Mesenchymal stem cell (in vitro differentiated cells and primary cell): ENCODE measurements around the gene P3H4.
A peak's percentile ranks its signal among the peaks of the same experiment; 100 is the strongest.

ENCODE experiments used
- DNase-seq: peaks from one replicate; pipeline ENCODE4 v3.0.0-alpha.2; 2013
- H2AFZ ChIP-seq: one replicate; pipeline ENCODE4 v1.6.1; 2013; ENCODE audit warnings: low read depth, mild to moderate bottlenecking, control low read depth, inconsistent platforms, low read length, moderate library complexity
- H2AK5ac ChIP-seq: 2 replicates; pipeline ENCODE4 v1.6.1; 2013; ENCODE audit warnings: low read length, moderate library complexity, mild to moderate bottlenecking, inconsistent platforms; ENCODE audit not compliant: severe bottlenecking
- H2BK120ac ChIP-seq: one replicate; pipeline ENCODE4 v1.6.1; 2013; ENCODE audit warnings: low read depth, mild to moderate bottlenecking, inconsistent platforms, low read length, moderate library complexity
- H2BK12ac ChIP-seq, 2 experiments: one replicate each; pipeline ENCODE4 v1.6.1; 2013; ENCODE audit warnings: inconsistent platforms in 2 of 2, low read length in 2 of 2, mild to moderate bottlenecking in 2 of 2, moderate library complexity in 2 of 2, control low read depth in 1 of 2
- H2BK15ac ChIP-seq: one replicate; pipeline ENCODE4 v1.6.1; 2013; ENCODE audit warnings: mild to moderate bottlenecking, low read depth, inconsistent platforms; ENCODE audit not compliant: poor library complexity, severe bottlenecking
- H2BK5ac ChIP-seq: 2 replicates; pipeline ENCODE4 v1.6.1; 2013; ENCODE audit warnings: low read depth, mild to moderate bottlenecking, low read length, control low read depth, inconsistent platforms; ENCODE audit not compliant: poor library complexity, severe bottlenecking
- H3K14ac ChIP-seq, 2 experiments: one replicate each; pipeline ENCODE4 v1.6.1; 2013; ENCODE audit warnings: inconsistent platforms in 2 of 2, low read length in 2 of 2, control low read depth in 1 of 2, mild to moderate bottlenecking in 1 of 2, moderate library complexity in 1 of 2
- H3K18ac ChIP-seq, 2 experiments: one replicate each; pipeline ENCODE4 v1.6.1; 2013; ENCODE audit warnings: inconsistent platforms in 2 of 2, low read length in 2 of 2, control low read depth in 1 of 2, low read depth in 1 of 2, mild to moderate bottlenecking in 1 of 2
- H3K23ac ChIP-seq, 2 experiments: one replicate each; pipeline ENCODE4 v1.6.1; 2013; ENCODE audit warnings: inconsistent platforms in 2 of 2, low read length in 2 of 2, mild to moderate bottlenecking in 2 of 2, moderate library complexity in 2 of 2, control low read depth in 1 of 2
- H3K27ac ChIP-seq: 2 replicates; pipeline ENCODE4 v1.5.1; 2013; ENCODE audit warnings: mild to moderate bottlenecking, moderate library complexity, low read length, control low read depth, inconsistent platforms; ENCODE audit not compliant: poor library complexity, severe bottlenecking
- H3K27me3 ChIP-seq, 2 experiments: 2 replicates each; pipeline versions ENCODE4 v1.6.1 to v1.7.0; 2013; ENCODE audit warnings: low read length in 2 of 2, mild to moderate bottlenecking in 2 of 2, moderate library complexity in 2 of 2, control low read depth in 1 of 2, inconsistent platforms in 1 of 2; ENCODE audit not compliant: control insufficient read depth in 1 of 2, insufficient read depth in 1 of 2
- H3K36me3 ChIP-seq, 2 experiments: 2 replicates each; pipeline versions ENCODE4 v1.6.1 to v1.7.0; 2013; ENCODE audit warnings: low read length in 2 of 2, control low read depth in 1 of 2, inconsistent platforms in 1 of 2, low read depth in 1 of 2, mild to moderate bottlenecking in 1 of 2; ENCODE audit not compliant: insufficient read depth in 2 of 2, control insufficient read depth in 1 of 2
- H3K4ac ChIP-seq, 2 experiments: one replicate each; pipeline ENCODE4 v1.6.1; 2013; ENCODE audit warnings: inconsistent platforms in 2 of 2, low read length in 2 of 2, mild to moderate bottlenecking in 2 of 2, moderate library complexity in 2 of 2, control low read depth in 1 of 2, low read depth in 1 of 2
- H3K4me1 ChIP-seq: 2 replicates; pipeline ENCODE4 v1.6.1; 2013; ENCODE audit warnings: low read depth, low read length, control low read depth; ENCODE audit not compliant: control insufficient read depth, insufficient read depth
- H3K4me2 ChIP-seq: 2 replicates; pipeline ENCODE4 v1.6.1; 2013; ENCODE audit warnings: low read length, mild to moderate bottlenecking, inconsistent platforms; ENCODE audit not compliant: poor library complexity, severe bottlenecking
- H3K4me3 ChIP-seq, 2 experiments: 2 replicates each; pipeline versions ENCODE4 v1.5.1 to v1.7.0; 2013; ENCODE audit warnings: low read length in 2 of 2, mild to moderate bottlenecking in 2 of 2, control low read depth in 1 of 2, low read depth in 1 of 2; ENCODE audit not compliant: insufficient read depth in 1 of 2
- H3K79me1 ChIP-seq: replicated peaks from 2 replicates; pipeline ENCODE4 v1.6.1; 2013; ENCODE audit warnings: mild to moderate bottlenecking, control low read depth, low read length, inconsistent platforms; ENCODE audit not compliant: poor library complexity, severe bottlenecking
- H3K9ac ChIP-seq: 2 replicates; pipeline ENCODE4 v1.7.0; 2013; ENCODE audit warnings: mild to moderate bottlenecking, low read length, moderate library complexity
- H3K9me3 ChIP-seq: 2 replicates; pipeline ENCODE4 v1.7.0; 2013; ENCODE audit warnings: mild to moderate bottlenecking, low read length; ENCODE audit not compliant: control insufficient read depth
- H4K8ac ChIP-seq: one replicate; pipeline ENCODE4 v1.6.1; 2013; ENCODE audit warnings: inconsistent platforms, mild to moderate bottlenecking, low read length, moderate library complexity
- H4K91ac ChIP-seq: one replicate; pipeline ENCODE4 v1.6.1; 2013; ENCODE audit warnings: mild to moderate bottlenecking, low read length, inconsistent platforms
- WGBS: methylation state at CpG from one replicate; pipeline ENCODE4 v1.1.7; 2013; ENCODE audit warnings: mixed read lengths; 5-methylcytosine and 5-hydroxymethylcytosine counted together

The P3H4 gene

DNA sequence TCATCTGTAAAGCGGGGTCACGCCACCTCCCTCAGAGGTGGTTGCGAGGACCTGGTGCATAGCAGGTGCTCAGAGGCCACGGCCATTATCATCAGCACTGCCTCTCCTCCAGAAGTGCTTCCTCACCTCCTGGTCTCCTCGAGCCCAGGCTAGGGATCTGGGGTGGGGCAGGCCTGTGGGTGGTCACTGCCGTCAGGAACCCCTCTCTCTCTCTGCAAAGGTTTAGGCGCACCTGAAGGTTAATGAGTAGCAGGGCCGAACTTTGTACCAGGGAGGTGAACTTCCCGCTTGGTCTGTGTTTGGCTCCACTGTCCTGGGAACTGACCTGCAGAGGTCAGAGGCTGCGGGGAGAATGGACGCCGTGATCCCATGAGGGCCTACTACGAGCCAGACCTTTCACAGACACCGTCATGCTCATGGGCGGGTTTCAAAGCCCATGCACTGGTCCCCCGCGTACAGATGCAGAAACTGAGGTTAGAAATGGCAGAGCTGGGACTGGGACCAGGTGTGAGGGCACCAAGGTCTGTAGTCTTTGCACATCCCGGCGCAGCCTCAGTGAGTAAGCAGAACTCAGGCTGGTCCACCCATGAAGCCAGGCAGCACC is 39.1 kb downstream of the P3H4 start:
- Histone ChIP-seq H3K14ac (peak overlapping the region in 1 of 2 experiments; percentile 68), H2AFZ (no peak overlapping the region), H3K9ac (no peak overlapping the region), H3K79me1 (peaks cover 25% of the 10 kb centered on the region), H3K18ac (peak overlapping the region; percentile 50 to 86), H4K8ac (peak overlapping the region; percentile 59), H3K4me1 (peaks cover 63% of the 10 kb centered on the region), H3K4me2 (peak overlapping the region; percentile 31), H3K9me3 (no peaks in the 10 kb centered on the region), H3K36me3 (peaks cover 0 to 82% of the 10 kb centered on the region in 2 experiments), H3K4ac (peak overlapping the region; percentile 5 to 74), H3K27me3 (peaks cover 0 to 13% of the 10 kb centered on the region in 2 experiments), H4K91ac (peak overlapping the region; percentile 48), H2BK5ac (peak overlapping the region; percentile 83), H3K27ac (peak overlapping the region; percentile 92), H3K4me3 (no peak overlapping the region), H2AK5ac (peak overlapping the region; percentile 97), H2BK120ac (no peak overlapping the region), H2BK12ac (peak overlapping the region; percentile 14 to 87), H3K23ac (peak overlapping the region in 1 of 2 experiments; percentile 23), H2BK15ac (no peak overlapping the region)
- no peak for DNase-seq
- 92% methylated on average over 19 of the region's 19 CpGs for WGBS

DNA sequence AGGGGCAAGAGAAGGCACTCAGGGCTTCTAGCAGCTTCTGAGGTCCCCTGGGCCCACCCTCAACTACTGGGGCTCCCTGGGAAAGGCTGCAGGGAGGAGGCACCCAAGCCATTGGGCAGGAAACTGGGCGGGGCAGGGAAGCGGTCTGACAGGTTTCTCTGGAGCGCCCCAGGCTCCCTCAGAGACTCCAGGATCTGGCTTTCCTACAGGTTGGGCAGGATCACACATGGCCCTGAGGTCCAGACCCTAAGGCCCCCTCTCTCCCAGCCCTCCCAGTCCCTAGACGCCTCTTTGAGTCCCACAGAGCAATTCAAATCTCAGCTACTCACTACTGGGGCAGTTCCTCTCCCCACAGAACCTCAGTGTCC is 39.5 kb downstream of the P3H4 start:
- Histone ChIP-seq H3K27ac (peak overlapping the region; percentile 92), H3K27me3 (peaks cover 0 to 13% of the 10 kb centered on the region in 2 experiments), H3K36me3 (peaks cover 0 to 87% of the 10 kb centered on the region in 2 experiments), H2BK120ac (no peak overlapping the region), H3K18ac (no peak overlapping the region), H3K4ac (peak overlapping the region in 1 of 2 experiments; percentile 30), H3K4me3 (no peak overlapping the region), H3K4me1 (peaks cover 60% of the 10 kb centered on the region), H2AK5ac (peak overlapping the region; percentile 97), H2BK12ac (peak overlapping the region in 1 of 2 experiments; percentile 65), H3K14ac (no peak overlapping the region), H2BK5ac (no peak overlapping the region), H2AFZ (no peak overlapping the region), H3K79me1 (peaks cover 27% of the 10 kb centered on the region), H4K8ac (peak overlapping the region; percentile 32), H4K91ac (peak overlapping the region; percentile 74), H3K9ac (no peak overlapping the region), H3K9me3 (no peaks in the 10 kb centered on the region), H2BK15ac (no peak overlapping the region), H3K23ac (no peak overlapping the region), H3K4me2 (no peak overlapping the region)
- no peak for DNase-seq
- 100% methylated on average over 4 of the region's 4 CpGs for WGBS

GRCh38 chr17:41771389-41772206 is 40.2 kb downstream of the P3H4 start:
- H3K4me1 ChIP-seq, result peaks cover 55% of the 10 kb centered on the region
- peaks cover 0 to 13% of the 10 kb centered on the region in 2 experiments for H3K27me3 ChIP-seq
- no peak overlapping the region for H3K4me3 ChIP-seq
- H3K23ac ChIP-seq, result no peak overlapping the region
- H3K4ac ChIP-seq, result no peak overlapping the region
- H3K9ac ChIP-seq, result no peak overlapping the region
- peak overlapping the region; percentile 74 for H4K91ac ChIP-seq
- 86% methylated on average over 16 of the region's 17 CpGs for WGBS
- no peak overlapping the region for H2BK12ac ChIP-seq
- no peak overlapping the region for H2BK120ac ChIP-seq
- H2BK15ac ChIP-seq, result no peak overlapping the region
- H3K79me1 ChIP-seq, result peaks cover 28% of the 10 kb centered on the region
- H3K4me2 ChIP-seq, result no peak overlapping the region
- H3K14ac ChIP-seq, result no peak overlapping the region
- H3K9me3 ChIP-seq, result no peaks in the 10 kb centered on the region
- H4K8ac ChIP-seq, result peak overlapping the region; percentile 32
- no peak overlapping the region for H3K18ac ChIP-seq
- no peak overlapping the region for H2AFZ ChIP-seq
- DNase-seq, result no peak
- peaks cover 0 to 91% of the 10 kb centered on the region in 2 experiments for H3K36me3 ChIP-seq
- H2BK5ac ChIP-seq, result no peak overlapping the region
- H3K27ac ChIP-seq, result peak overlapping the region; percentile 92
- peak overlapping the region; percentile 97 for H2AK5ac ChIP-seq

DNA sequence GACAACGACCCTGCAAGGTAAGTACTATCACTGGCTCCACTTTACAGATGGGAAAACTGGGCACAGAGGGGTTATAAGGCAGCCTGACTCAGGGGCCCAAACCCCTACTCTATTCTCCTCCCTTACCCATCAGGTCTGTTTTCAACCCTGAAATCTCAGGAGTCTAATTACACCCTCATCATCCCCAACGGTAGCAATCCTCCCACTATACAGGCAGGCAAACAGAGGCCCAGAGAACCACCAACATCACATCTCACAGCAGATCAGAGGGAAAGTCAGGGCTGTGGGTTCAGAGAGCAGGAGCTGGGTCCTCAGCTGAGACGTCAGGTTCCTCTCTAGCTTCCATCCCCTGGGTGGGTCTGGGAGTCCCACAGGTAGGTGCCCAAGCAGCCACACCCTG is 41.8 kb downstream of the P3H4 start:
- Histone ChIP-seq H3K14ac (no peak overlapping the region), H3K23ac (peak overlapping the region in 1 of 2 experiments; percentile 47), H3K4me2 (no peak overlapping the region), H4K91ac (no peak overlapping the region), H2AK5ac (no peak overlapping the region), H3K4me3 (no peak overlapping the region), H3K36me3 (peaks cover 0 to 88% of the 10 kb centered on the region in 2 experiments), H3K4me1 (peaks cover 40% of the 10 kb centered on the region), H3K9ac (no peak overlapping the region), H2AFZ (no peak overlapping the region), H2BK5ac (no peak overlapping the region), H4K8ac (no peak overlapping the region), H3K79me1 (peaks cover 26% of the 10 kb centered on the region), H2BK15ac (no peak overlapping the region), H2BK12ac (no peak overlapping the region), H3K27ac (no peak overlapping the region), H3K9me3 (no peaks in the 10 kb centered on the region), H3K18ac (no peak overlapping the region), H3K4ac (no peak overlapping the region), H2BK120ac (no peak overlapping the region), H3K27me3 (peaks cover 0 to 13% of the 10 kb centered on the region in 2 experiments)
- whole genome bisulfite sequencing, result 92% methylated on average over 3 of the region's 3 CpGs
- DNase-seq, result no peak
